ENCODE results near the gene KCNJ6.

KCNJ6 gene

GRCh38 chr21:37686991-37687810 is 229.1 kb downstream of the KCNJ6 start:
- Histone ChIP-seq H3K9me3 (ENCODE audit: insufficient read depth, low read length) (no peaks in the 10 kb centered on the region), H3K9ac (ENCODE audit: low read length) (no peak overlapping the region), H3K4me1 (ENCODE audit: low read length) (peaks cover 14% of the 10 kb centered on the region), H3K4me2 (ENCODE audit: low read length) (no peak overlapping the region), H4K20me1 (ENCODE audit: insufficient read depth, low read length) (no peaks in the 10 kb centered on the region), H3K4me3 (ENCODE audit: low read length) (no peak overlapping the region), H3K36me3 (replicated peaks; ENCODE audit: low read depth, low read length) (no peaks in the 10 kb centered on the region), H3K27ac (ENCODE audit: low read length) (no peak overlapping the region), H3K27me3 (ENCODE audit: low read depth, low read length) (no peaks in the 10 kb centered on the region), H3K79me2 (ENCODE audit: low read length) (no peaks in the 10 kb centered on the region), H2AFZ (ENCODE audit: low read depth, low read length) (no peak overlapping the region)
- no peak for TF ChIP-seq EZH2phosphoT487 (IDR thresholded peaks at IDR 0.05; ENCODE audit: low read depth)
- TF ChIP-seq CTCF (IDR thresholded peaks at IDR 0.05; ENCODE audit: low read depth, low read length) = no peak

GRCh38 chr21:37684547-37684946 is 231.7 kb downstream of the KCNJ6 start:
- Histone ChIP-seq H3K9ac (ENCODE audit: low read length) (no peak overlapping the region), H4K20me1 (ENCODE audit: insufficient read depth, low read length) (no peaks in the 10 kb centered on the region), H3K27me3 (ENCODE audit: low read depth, low read length) (peaks cover 7% of the 10 kb centered on the region), H3K4me1 (ENCODE audit: low read length) (peaks cover 12% of the 10 kb centered on the region), H3K79me2 (ENCODE audit: low read length) (no peaks in the 10 kb centered on the region), H3K4me3 (ENCODE audit: low read length) (no peak overlapping the region), H3K36me3 (replicated peaks; ENCODE audit: low read depth, low read length) (no peaks in the 10 kb centered on the region), H3K9me3 (ENCODE audit: insufficient read depth, low read length) (no peaks in the 10 kb centered on the region), H2AFZ (ENCODE audit: low read depth, low read length) (no peak overlapping the region), H3K27ac (ENCODE audit: low read length) (no peak overlapping the region), H3K4me2 (ENCODE audit: low read length) (no peak overlapping the region)
- TF ChIP-seq CTCF (IDR thresholded peaks at IDR 0.05; ENCODE audit: low read depth, low read length) = no peak
- TF ChIP-seq EZH2phosphoT487 (IDR thresholded peaks at IDR 0.05; ENCODE audit: low read depth) = no peak

- Histone ChIP-seq H3K9ac (ENCODE audit: low read length) (no peak overlapping the region), H3K79me2 (ENCODE audit: low read length) (no peaks in the 10 kb centered on the region), H3K9me3 (ENCODE audit: insufficient read depth, low read length) (no peaks in the 10 kb centered on the region), H3K4me3 (ENCODE audit: low read length) (no peak overlapping the region), H3K4me1 (ENCODE audit: low read length) (peaks cover 7% of the 10 kb centered on the region), H3K27me3 (ENCODE audit: low read depth, low read length) (peaks cover 10% of the 10 kb centered on the region), H3K36me3 (replicated peaks; ENCODE audit: low read depth, low read length) (no peaks in the 10 kb centered on the region), H3K27ac (ENCODE audit: low read length) (no peak overlapping the region), H4K20me1 (ENCODE audit: insufficient read depth, low read length) (no peaks in the 10 kb centered on the region), H3K4me2 (ENCODE audit: low read length) (no peak overlapping the region), H2AFZ (ENCODE audit: low read depth, low read length) (no peak overlapping the region)
- TF ChIP-seq CTCF (IDR thresholded peaks at IDR 0.05; ENCODE audit: low read depth, low read length) (no peak), EZH2phosphoT487 (IDR thresholded peaks at IDR 0.05; ENCODE audit: low read depth) (no peak)
Measured at GRCh38 chr21:37684115-37684493, 232.2 kb downstream of the KCNJ6 start.

GRCh38 chr21:37683396-37684114 is 232.7 kb downstream of the KCNJ6 start:
- Histone ChIP-seq H3K9ac (ENCODE audit: low read length) (no peak overlapping the region), H3K36me3 (replicated peaks; ENCODE audit: low read depth, low read length) (no peaks in the 10 kb centered on the region), H3K9me3 (ENCODE audit: insufficient read depth, low read length) (no peaks in the 10 kb centered on the region), H3K4me2 (ENCODE audit: low read length) (no peak overlapping the region), H3K79me2 (ENCODE audit: low read length) (no peaks in the 10 kb centered on the region), H3K27ac (ENCODE audit: low read length) (no peak overlapping the region), H4K20me1 (ENCODE audit: insufficient read depth, low read length) (no peaks in the 10 kb centered on the region), H3K4me3 (ENCODE audit: low read length) (no peak overlapping the region), H3K27me3 (ENCODE audit: low read depth, low read length) (peaks cover 10% of the 10 kb centered on the region), H3K4me1 (ENCODE audit: low read length) (peaks cover 2% of the 10 kb centered on the region; the same call in 1 of the 2 replicates), H2AFZ (ENCODE audit: low read depth, low read length) (no peak overlapping the region)
- no peak for TF ChIP-seq CTCF (IDR thresholded peaks at IDR 0.05; ENCODE audit: low read depth, low read length)
- TF ChIP-seq EZH2phosphoT487 (IDR thresholded peaks at IDR 0.05; ENCODE audit: low read depth) = no peak
